Activated CD8-positive, alpha-beta memory T cell treated with anti-CD3 and anti-CD28 coated beads, Interleukin-2, amount 50 U/mL, for 24 hours (primary cell): ENCODE results near the gene ITGA7.

ENCODE experiments used
- DNase-seq: peaks from one replicate; pipeline ENCODE4 v3.0.0-alpha.2; 2020; ENCODE audit errors: extremely low read depth

The ITGA7 gene

DNA sequence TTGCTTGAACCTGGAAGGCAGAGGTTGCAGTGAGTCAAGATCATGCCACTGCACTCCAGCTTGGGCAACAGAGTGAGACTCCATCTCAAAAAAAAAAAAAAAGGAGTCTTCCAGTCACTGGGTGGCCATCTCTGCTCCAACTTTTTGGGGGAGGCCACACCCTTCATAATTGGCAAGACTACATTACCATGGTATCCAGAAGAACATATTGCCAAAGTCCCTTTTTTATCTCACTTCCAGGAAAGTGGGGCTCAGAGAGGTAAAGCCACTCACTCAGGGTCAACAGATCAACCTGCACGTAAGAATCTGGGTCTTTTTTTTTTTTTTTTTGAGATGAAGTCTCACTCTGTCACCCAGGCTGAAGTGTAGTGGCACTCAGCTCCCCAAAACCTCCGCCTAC lies 26.2 kb upstream of the ITGA7 start:
- no peak for DNase-seq

DNA sequence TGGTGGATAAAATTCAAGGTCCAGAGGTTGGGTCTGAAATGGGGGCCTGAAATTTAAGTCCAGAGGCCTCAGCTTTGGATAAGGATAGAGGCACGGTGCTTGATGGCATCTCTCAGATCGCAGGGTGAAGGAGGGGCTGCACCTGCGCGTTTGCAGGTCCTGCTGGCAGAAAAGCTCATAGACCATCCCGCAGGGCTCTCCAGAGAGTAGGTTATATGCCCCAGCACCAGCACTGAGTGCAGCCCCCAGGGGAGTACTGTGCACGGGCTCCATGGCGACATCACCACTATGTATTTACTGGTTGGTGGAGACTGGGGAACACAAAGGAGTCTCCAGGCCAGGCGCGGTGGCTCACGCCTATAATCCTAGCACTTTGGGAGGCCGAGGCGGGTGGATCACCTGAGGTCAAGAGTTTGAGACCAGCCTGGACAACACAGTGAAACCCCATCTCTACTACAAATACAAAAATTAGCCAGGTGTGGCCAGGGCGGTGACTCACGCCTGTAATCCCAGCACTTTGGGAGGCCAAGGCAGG lies 25.4 kb upstream of the ITGA7 start:
- no peak for DNase-seq

DNA sequence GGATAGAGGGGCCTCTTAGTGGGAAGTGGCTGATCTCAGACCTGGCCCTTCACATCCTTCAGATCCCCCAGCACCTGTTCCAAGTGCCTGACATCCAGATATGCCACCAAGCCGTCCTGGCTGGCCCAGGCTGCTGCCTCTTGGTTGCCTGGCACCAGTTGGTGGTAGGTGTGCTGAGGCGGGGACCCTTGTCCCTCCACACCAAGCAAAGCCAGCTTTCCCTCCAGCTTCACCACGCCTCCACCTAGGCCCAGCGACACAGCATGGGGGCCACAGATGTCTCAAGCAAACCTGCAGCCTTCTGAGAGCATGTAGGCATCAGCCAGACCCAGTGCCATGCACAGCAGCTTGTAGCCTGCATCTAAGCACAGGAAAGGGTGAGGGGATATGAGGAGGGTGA lies 24.6 kb upstream of the ITGA7 start:
- no peak for DNase-seq

DNA sequence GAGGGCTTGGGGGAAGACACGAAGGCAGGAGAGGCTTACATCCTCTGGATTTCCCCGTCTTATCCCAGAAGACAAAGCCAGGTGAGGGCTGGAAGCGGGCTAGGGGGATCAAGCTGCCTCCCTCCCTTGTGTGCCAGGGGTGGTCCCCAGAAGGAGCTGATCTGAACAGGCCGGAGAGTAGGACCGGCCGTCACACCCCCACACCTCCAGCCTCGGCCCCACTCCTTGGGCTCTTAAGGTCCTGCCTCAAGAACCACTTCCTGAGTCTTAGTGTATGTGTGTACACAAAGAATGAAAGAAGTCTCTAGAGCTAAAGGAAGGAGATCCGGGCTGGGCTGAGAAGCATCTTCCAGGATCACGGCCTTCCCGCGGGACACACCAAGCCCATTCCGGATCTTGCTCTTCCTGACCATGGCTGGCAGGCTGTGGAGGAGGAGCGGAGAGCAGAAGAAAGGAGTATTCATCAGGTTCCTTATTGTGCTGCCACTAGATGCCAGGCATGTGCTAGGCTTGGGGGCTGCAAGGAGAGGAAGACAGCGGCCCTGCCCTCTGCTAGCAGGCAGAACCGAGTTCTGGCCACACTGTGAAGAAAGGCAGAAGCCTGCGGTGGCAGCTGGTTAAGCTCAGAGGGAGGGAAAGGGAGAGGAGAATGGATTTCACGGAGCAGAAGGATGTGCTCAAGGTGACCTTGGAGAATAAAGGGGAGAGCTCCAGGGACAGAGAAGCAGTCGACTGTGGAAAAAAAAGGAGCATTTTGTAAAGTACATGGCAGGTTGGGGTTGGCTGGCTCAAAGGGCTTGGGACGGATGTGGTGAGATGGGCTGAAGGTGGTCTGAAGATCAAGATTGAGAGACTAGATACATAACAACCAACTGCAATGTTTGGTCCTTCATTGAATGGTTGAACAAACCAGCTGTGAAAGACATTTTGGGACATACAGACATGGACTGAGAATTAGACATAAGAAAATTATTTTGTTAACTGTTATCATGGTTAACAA lies 22.4 kb upstream of the ITGA7 start:
- DNase-seq: no peak

DNA sequence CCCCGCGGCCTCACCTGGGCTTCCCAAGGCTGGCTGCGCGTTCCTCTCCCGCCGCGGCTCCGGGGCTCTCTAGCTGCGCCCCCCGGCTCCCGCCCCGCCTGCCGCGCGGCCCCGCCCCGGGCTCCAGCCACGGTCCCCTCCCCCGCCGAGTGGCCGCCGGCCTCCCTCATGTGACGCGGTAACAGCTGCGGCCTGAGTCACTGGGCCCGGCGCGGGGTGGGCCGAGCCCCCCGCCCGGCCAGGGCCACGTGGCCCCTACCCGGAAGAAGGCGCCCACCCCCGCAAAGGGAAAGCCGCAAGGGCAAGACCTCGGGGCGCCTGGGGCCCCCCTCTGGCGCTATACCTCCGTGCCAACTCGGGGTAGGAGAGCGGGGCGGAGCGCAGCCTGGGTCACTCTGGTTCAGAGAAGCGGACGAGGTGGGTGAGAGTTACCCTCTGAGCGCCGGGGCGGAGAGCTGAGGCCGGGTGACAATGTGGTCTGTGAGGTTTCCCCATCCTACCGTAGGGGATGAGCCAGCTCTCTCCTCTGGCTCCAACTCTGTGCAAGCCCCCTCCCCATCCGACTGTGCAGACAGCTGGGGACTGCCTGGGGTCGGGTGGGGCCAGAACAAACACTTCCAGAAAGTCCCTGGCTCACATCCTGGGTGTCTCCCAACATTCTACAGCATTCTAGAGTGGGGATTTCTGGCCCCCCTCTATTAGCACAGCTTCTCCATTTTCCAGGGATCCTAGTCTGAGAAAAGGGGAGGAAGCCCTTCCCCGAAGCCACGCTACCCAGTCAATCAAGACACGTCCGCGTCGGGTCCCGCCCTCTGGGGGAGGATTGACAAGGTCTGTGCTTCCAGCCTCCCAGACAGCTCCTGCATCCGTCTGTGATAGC lies 21.5 kb upstream of the ITGA7 start, which contains the start of gene CD63:
TSS of gene CD63 (minus strand) at position 71 of the 880 bp plus-strand sequence. CDS start 668 bp downstream, outside the sequence.
- DNase-seq: no peak

DNA sequence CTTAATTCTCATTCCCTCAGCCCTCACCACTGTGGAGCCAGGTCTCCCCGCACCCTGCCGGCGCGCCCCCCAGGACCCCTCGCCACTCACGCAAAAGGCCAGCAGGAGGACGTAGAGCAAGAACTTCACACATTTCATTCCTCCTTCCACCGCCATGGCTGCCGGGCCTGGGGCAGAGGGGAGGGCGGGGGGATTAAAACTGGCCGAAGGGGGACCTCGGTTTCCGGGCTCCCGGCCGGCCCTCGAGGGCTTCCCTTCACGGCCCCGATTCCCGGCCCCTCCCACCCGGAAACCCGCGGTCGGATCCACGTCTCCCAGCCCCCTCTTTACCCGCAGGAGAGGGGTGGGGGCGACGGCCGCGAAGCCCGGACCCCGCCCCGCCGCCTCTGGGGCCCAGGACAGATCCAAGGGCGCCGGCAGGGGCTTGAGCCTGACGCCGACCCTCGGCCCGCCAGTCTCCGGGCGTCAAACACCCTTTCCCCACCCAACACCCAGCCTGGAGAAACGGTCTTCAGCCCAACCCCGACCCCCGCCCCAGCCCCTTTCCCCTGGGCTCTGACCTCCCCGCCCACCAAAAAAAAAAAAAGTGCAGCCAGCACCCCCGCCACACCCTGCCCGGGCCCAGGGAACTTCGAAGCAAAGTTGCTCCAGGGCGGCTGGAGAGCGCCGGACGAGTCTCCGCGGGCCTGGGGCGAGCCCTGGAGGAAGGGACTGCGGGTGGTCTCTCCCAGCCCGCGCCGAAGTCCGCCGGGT lies 20.7 kb upstream of the ITGA7 start:
- no peak for DNase-seq

DNA sequence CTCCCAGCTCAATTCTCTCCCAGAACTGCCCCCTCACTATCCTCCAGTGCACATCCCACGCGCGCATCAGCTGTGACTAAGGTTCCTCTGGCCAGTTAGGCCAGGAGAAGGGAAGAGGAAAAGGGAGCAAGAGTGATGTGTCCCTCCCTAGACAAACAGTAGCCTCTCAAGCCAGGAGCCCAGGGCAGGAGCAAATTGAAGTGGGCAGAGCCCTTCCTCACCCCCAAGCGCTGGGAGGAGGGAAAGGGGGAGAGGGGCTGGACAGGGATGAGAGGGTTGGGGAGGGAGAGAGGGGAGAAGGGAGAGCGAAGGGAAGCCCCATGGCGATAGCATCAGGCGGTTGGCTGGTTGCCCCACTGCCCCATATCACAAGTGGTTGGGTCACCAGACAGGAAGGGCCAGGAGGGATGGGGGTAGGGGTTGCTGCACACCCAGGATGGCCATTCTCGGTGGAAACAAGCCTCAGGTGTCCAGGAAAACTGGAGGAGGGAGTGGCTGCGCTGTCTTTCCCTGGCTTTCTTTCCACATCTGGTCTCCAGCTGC lies 20.0 kb upstream of the ITGA7 start:
- no peak for DNase-seq

DNA sequence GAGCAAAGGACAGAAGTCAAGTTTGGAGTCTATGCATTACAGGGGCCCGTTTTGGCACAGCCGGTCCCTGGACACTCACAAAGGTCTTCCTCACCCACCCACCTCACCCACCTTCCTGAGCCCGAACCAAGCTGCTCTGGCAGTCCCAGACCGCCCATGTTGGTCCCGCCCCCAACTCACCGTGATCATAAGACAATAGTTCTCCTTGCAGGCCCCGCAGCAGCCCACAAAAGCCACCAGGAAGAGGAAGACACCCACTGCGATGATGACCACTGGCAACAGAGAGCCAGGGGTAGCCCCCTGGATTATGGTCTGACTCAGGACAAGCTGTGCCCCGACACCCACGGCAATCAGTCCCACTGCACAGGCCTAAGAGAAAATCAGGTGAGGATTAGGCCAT lies 19.3 kb upstream of the ITGA7 start:
- DNase-seq: no peak

DNA sequence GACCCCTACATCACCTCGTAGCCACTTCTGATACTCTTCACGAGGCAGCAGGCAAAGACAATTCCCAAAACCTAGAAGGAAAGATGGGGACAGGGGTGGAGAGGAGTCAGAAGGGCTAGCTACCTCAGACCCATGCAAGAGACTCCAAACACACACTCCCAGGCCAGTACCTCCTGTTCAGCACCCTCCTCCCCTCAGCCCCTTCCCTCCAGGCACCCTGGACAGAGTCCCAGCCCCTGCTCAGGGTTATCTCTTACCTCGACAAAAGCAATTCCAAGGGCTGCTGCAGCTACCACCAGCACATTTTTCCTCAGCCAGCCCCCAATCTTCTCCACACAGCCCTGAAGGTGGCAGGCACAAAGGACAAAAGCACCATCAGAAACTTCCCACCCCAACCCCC lies 17.9 kb upstream of the ITGA7 start:
- no peak for DNase-seq

DNA sequence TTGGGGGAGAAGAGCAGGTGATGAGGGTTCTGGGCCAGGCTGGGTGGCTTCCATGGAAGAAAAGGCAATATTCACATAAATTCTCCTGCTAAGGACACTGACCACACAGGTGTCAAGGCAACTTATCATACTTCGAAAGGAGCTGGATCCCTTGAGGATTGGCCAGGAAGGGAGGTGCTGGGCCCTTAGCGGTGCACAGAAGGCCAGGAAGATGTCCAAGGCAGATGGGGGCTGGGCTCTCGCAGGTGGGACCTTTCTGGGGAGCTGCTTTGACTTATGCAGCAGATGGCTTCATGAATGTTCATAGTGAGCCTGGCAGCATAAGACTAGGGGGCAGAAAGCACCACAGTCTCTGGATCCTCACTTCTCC lies 17.2 kb upstream of the ITGA7 start:
- DNase-seq: no peak

DNA sequence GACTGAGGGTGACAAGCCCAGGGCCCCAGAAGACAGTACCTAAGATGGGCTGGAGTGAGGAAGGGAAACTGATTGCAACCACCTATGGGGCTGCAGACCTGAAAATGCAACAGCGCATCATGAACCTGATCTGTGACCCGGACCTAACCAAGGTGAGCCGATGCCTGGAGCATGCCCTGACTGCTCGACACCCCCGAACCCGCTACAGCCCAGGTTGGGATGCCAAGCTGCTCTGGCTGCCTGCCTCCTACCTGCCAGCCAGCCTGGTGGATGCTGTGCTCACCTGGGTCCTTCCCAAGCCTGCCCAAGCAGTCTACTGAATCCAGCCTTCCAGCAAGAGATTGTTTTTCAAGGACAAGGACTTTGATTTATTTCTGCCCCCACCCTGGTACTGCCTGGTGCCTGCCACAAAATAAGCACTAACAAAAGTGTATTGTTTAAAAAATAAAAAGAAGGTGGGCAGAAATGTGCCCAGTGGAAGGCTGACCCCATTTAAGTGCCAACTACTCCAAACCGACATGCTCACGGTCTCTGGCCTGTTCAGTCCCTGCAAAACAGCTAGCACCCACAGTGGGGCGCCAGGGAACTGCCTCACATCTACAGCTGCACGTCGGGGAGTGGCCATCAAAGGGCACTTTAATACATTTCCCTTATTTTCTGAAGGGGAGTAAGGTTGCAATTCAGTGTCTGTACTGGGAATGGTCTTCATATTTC lies 16.7 kb upstream of the ITGA7 start:
- DNase-seq: no peak

DNA sequence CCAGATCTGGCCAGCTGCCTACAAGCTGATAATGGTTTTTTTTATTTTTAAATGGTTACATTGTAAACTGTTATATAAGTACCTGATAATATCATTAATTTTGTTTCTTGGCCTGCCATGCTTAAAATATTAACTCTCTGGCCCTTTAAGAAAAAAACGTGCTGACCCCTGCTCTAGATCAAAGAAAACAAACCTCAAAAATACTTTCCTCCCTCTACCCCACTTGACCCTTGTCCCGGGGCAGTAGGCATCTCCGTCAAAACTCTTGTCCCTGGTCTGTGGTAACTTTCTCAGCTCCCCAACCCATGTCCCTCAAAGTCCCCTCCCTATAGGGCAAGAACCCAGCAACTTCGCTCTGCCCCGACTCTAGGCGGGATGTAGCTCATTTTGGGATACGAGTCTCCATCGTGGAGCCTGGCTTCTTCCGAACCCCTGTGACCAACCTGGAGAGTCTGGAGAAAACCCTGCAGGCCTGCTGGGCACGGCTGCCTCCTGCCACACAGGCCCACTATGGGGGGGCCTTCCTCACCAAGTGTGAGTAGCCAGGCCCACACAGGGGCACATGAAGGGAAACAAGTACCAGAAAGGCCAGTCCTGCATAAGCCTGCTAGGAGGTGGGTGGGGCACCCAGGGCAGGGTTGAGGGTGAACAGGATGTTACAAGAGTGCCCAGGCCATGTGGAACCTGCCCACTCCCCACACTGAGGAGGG lies 16.0 kb upstream of the ITGA7 start:
- DNase-seq: no peak

DNA sequence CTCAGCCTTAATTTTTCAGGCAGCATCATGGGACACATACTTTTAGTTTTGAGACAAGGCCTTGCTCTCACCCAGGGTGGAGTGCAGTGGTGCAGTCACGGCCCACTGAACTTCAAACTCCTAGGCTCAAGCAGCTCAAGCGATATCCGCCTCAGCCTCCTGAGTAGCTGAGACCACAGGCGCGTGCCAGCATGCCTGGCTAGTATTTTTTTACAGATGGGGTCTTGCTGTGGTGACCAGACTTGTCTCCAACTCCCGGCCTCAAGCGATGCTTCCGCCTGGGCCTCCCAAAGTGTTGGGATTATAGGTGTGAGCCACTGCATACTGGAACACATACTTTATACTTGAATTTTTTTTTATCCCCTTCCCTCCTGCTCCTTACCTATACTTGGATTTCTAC lies 15.2 kb upstream of the ITGA7 start:
- DNase-seq: no peak

DNA sequence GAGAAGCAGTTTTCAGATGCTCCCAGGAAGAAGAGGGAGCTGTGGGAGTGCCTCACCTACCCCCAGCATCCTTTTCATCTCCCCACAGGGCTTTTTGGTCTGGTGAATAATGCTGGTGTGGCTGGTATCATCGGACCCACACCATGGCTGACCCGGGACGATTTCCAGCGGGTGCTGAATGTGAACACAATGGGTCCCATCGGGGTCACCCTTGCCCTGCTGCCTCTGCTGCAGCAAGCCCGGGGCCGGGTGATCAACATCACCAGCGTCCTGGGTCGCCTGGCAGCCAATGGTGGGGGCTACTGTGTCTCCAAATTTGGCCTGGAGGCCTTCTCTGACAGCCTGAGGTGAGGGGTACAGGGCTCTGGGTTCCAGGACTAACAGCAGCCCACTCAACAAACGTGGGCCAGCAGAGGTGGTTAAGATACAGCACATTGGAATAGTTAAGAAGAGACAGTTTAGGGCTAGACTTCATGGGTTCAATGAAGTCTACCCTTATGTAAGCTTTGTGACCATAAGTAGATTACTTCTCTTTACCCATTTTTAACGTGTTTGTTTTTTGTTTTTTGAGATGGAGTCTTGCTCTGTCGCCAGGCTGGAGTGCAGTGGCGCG lies 14.0 kb upstream of the ITGA7 start:
- DNase-seq: no peak

DNA sequence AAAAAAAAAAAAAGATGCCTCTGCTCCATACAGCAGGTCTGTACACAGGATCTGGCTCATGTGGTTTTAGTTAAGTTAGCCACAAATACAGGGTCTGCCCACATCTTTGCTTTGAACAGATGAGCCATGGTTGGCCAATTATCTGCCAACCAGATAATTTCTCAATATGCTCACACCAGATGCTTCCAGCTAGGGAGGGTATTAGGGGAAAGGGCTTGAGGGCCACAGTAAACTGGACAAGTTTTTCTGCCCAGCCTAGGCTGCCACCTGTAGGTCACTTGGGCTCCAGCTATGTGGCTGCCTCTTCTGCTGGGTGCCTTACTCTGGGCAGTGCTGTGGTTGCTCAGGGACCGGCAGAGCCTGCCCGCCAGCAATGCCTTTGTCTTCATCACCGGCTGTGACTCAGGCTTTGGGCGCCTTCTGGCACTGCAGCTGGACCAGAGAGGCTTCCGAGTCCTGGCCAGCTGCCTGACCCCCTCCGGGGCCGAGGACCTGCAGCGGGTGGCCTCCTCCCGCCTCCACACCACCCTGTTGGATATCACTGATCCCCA lies 13.3 kb upstream of the ITGA7 start:
- DNase-seq: no peak

DNA sequence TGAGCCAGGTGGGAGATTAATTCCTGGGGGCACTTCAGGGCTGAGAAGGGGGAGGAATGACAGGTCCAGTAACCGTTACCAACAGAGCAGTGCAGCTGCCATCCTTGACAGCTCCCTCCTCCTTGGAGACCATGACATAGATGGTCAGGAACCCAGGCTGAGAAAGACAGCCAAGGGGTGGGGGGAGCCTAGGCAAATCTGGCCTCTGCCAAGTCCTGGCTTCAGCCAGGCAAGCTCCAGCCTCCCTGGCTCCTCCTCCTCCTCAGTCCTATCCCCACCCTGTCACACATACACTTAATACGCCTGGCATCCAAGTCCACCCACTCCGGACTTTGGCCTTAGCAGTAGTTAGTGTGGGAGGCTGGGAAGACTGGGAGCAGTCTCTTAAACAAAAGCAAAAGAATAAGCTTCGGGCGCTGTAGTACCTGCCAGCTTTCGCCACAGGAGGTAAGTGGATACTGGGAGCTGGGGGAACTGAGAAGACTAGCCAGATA lies 12.4 kb upstream of the ITGA7 start, which contains the start of gene RDH5:
TSS of gene RDH5 (plus strand) at position 323 of the 494 bp plus-strand sequence. CDS start 792 bp downstream, outside the sequence.
- DNase-seq: no peak

DNA sequence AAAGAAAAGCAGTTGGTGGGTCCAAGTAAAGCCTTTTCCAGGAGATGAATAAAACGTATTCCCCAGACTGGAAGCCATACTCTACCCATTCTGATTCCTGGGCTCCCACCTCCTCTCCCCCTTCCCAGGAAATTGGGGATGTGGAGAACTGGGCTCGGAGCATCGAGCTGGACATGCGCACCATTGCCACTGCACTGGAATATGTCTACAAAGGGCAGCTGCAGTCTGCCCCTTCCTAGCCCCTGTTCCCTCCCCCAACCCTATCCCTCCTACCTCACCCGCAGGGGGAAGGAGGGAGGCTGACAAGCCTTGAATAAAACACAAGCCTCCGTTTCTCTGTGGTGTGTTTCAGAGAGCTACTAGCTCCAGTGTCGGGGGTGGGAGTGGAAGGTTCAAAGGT lies 11.7 kb upstream of the ITGA7 start:
- no peak for DNase-seq

DNA sequence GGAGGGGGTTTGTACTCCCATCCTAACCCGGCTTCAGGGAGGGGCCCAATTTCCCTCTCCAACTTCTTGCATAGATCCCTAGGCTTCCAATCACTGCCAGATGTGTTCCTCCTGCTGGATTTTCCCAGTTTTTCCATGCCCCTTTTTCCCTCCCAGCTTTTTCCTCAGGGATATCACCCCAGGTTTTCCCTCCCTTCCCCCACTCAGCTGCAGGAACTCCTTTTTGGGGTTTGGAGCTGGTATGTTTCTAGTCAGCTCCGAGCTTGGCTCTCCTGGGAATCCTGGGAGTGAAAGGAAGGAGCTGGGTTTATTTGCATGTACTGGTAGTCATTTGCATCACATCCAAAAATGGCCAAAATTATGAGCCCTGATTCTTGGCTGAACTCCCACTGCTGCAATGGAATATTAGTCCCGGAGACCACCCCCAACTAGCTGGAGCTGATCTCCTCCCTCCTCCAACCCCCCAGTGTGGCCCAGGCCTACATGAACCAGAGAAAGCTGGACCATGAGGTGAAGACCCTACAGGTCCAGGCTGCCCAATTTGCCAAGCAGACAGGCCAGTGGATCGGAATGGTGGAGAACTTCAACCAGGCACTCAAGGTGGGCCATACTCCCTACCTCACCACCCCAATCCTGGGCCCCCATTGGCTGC lies 11.0 kb upstream of the ITGA7 start:
- DNase-seq: no peak
